ENCODE results near the gene P3R3URF. TPM values are rescaled to one million over a fixed set of nuclear protein-coding genes. Genes with fewer than 3 reads are reported as not detected.
A peak's percentile ranks its signal among the peaks of the same experiment; 100 is the strongest.

Gene P3R3URF
- total RNA-seq, 1 donor from 2014 or later: not detected

DNA sequence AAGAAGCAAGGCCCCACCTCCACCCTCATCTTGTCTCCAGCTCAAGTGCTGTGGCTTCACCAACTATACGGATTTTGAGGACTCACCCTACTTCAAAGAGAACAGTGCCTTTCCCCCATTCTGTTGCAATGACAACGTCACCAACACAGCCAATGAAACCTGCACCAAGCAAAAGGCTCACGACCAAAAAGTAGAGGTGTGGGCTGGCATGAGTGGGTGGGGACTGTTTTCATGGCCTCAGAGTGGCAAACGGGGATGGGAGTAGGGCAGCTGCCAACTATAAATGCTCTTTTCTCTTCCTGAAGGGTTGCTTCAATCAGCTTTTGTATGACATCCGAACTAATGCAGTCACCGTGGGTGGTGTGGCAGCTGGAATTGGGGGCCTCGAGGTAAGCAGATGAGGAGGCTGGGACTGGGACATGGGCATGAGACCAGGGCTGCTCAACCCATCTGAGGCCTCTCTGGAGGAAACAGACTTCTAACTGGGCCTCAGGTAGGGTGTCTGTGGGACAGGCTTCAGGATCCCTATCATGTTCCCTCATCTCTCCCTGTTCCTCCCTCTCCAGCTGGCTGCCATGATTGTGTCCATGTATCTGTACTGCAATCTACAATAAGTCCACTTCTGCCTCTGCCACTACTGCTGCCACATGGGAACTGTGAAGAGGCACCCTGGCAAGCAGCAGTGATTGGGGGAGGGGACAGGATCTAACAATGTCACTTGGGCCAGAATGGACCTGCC lies 8.8 kb upstream of the P3R3URF start:
- no peaks in the 10 kb centered on the region for H3K27me3 Mint-ChIP-seq (ENCODE audit: unreplicated experiment)
- no peak overlapping the region for H3K4me3 Mint-ChIP-seq (ENCODE audit: unreplicated experiment)
- TF ChIP-seq, protein P1, sequence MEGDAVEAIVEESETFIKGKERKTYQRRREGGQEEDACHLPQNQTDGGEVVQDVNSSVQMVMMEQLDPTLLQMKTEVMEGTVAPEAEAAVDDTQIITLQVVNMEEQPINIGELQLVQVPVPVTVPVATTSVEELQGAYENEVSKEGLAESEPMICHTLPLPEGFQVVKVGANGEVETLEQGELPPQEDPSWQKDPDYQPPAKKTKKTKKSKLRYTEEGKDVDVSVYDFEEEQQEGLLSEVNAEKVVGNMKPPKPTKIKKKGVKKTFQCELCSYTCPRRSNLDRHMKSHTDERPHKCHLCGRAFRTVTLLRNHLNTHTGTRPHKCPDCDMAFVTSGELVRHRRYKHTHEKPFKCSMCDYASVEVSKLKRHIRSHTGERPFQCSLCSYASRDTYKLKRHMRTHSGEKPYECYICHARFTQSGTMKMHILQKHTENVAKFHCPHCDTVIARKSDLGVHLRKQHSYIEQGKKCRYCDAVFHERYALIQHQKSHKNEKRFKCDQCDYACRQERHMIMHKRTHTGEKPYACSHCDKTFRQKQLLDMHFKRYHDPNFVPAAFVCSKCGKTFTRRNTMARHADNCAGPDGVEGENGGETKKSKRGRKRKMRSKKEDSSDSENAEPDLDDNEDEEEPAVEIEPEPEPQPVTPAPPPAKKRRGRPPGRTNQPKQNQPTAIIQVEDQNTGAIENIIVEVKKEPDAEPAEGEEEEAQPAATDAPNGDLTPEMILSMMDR (IDR thresholded peaks at IDR 0.05): no peak
- DNase-seq (ENCODE audit: extremely low spot score, unreplicated experiment): no peak
- peaks cover 48% of the 10 kb centered on the region for H3K4me1 Mint-ChIP-seq (ENCODE audit: unreplicated experiment)
- peak overlapping the region; percentile 92 for H3K27ac Mint-ChIP-seq (ENCODE audit: unreplicated experiment)
- H3K36me3 Mint-ChIP-seq (ENCODE audit: unreplicated experiment): peaks cover 12% of the 10 kb centered on the region
- H3K9me3 Mint-ChIP-seq (ENCODE audit: unreplicated experiment): no peaks in the 10 kb centered on the region

DNA sequence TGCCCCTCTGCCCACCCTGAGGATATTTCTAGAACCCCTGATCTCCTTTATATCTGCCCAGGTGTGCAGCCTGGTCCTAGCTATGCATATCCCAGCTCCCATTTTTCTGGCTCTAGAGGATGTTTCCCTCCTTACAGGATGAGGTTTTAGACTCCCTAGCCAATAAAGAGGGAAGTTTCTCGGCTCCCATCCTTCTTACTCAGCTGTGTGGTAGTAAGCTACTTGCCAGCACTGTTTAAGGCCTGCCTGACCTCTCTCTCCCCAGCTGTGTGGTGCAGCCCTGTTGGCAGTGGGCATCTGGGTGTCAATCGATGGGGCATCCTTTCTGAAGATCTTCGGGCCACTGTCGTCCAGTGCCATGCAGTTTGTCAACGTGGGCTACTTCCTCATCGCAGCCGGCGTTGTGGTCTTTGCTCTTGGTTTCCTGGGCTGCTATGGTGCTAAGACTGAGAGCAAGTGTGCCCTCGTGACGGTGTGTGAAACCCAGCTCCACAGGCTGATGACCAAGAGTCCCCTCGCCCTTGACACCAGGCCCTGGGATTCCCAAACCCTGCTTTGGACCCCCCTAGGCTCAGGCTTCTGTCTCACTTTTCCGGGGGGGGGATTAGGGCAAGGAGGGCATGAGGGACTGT lies 7.8 kb upstream of the P3R3URF start:
- Mint-ChIP-seq H3K4me3 (ENCODE audit: unreplicated experiment) (no peak overlapping the region), H3K27ac (ENCODE audit: unreplicated experiment) (peak overlapping the region; percentile 92), H3K36me3 (ENCODE audit: unreplicated experiment) (peaks cover 4% of the 10 kb centered on the region), H3K9me3 (ENCODE audit: unreplicated experiment) (no peaks in the 10 kb centered on the region), H3K4me1 (ENCODE audit: unreplicated experiment) (peaks cover 46% of the 10 kb centered on the region), H3K27me3 (ENCODE audit: unreplicated experiment) (no peaks in the 10 kb centered on the region)
- TF ChIP-seq, protein P1 (IDR thresholded peaks at IDR 0.05): no peak
- DNase-seq (ENCODE audit: extremely low spot score, unreplicated experiment): no peak

DNA sequence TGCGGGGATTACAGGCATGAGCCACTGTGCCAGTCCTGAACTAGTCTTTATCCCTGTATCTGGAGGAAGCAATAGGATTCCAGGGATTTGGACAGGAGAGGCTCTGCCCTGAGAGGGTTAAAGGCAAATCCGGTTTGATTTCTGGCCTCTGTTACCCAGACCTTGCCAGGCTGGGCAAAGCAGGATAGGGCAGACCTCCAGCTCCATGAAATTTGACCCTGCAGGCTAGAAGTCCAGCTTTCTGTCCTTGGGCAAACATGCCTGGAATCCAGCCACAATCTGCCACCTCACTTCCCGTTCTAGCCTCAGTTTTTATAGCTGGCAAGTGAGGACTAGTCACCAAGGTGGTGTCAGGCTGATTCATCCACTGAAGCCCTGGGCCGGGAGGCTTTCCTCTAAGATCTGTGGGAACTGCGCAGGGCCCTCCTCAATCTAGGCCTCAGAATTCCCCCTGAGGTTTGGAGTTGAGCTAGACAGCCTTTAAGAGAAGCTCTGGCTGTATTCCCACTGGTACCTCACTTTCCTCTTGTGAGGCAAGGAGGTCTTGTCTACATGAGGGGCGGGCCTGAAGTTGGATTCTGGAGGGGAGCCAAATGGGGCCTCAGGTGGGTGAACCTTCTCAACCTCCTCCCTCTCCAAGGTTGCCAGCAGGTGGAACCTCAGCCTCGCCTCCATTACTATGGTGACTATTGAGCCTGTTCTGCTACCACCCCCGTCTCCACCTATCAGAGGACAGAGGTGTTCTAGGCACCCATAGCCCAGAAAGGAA lies 7.0 kb upstream of the P3R3URF start:
- Mint-ChIP-seq H3K36me3 (ENCODE audit: unreplicated experiment) (peaks cover 1% of the 10 kb centered on the region), H3K4me1 (ENCODE audit: unreplicated experiment) (peaks cover 39% of the 10 kb centered on the region), H3K4me3 (ENCODE audit: unreplicated experiment) (no peak overlapping the region), H3K9me3 (ENCODE audit: unreplicated experiment) (no peaks in the 10 kb centered on the region), H3K27ac (ENCODE audit: unreplicated experiment) (peak overlapping the region; percentile 92), H3K27me3 (ENCODE audit: unreplicated experiment) (no peaks in the 10 kb centered on the region)
- TF ChIP-seq, protein P1 (IDR thresholded peaks at IDR 0.05): no peak
- peak; percentile 90 for DNase-seq (ENCODE audit: extremely low spot score, unreplicated experiment)

DNA sequence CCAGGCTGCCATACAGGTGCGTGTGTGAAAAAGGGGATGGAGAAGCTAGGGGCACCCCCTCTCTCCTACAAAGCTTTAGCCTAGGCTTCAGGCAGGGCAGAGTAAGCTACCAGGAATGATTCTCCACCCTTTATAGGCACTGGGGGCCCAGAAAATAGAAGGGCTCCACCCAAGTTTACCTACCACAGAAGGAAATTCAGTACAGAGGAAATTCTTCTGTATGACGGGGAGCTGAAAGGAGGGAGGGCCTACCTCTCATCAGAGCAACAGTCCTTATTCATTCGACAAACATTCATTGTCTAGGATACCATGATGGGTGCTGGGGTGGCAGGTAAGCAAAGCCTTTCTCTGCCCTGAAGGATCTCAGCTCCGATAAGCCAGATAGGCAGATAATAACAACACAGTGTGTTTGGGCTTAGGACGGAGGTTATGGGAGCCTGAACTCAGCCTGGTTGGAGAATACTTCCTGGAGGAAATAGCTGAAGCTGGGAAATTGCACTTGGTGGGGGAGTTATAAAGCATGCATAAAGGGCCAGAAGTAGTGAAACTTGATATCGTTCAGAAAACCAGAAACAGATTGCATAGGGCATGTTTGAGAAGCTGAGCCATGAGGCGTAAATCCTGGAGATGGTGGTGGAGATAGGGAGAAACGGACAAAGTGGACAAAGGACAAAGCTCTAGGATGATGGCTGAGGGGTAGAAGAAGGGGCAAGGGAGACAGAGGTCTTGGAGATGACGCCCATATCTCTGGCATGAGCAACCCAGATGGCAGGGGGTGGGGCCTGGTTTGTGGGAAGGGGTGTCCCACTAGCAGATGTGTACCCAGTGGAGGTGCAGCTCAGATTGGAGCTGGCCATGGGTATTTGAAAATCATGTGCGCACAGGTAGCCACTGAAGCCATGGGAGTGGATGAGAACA lies 5.3 kb upstream of the P3R3URF start:
- DNase-seq (ENCODE audit: extremely low spot score, unreplicated experiment): no peak
- H3K9me3 Mint-ChIP-seq (ENCODE audit: unreplicated experiment): no peaks in the 10 kb centered on the region
- H3K4me1 Mint-ChIP-seq (ENCODE audit: unreplicated experiment): peaks cover 35% of the 10 kb centered on the region
- TF ChIP-seq, protein P1 (IDR thresholded peaks at IDR 0.05): no peak
- no peak overlapping the region for H3K4me3 Mint-ChIP-seq (ENCODE audit: unreplicated experiment)
- H3K27me3 Mint-ChIP-seq (ENCODE audit: unreplicated experiment): no peaks in the 10 kb centered on the region
- peak overlapping the region; percentile 92 for H3K27ac Mint-ChIP-seq (ENCODE audit: unreplicated experiment)
- no peaks in the 10 kb centered on the region for H3K36me3 Mint-ChIP-seq (ENCODE audit: unreplicated experiment)
